HL-60 (cell line): ENCODE data around the gene MDH2.

Experiments used
- DNase-seq, 2 experiments: peaks; one replicate each; pipeline ENCODE4 v3.0.0-alpha.2; 2010 to 2020; ENCODE audit warnings: low read depth in 1 of 2, low spot score in 1 of 2
- H3K27ac ChIP-seq: fragments of 250-450 bp; sonication (Bioruptor Pico); replicated peaks from 2 replicates; pipeline ENCODE4 v1.5.1; 2020; ENCODE audit warnings: mild to moderate bottlenecking, moderate library complexity
- H3K27me3 ChIP-seq: fragments of 250-450 bp; sonication (Bioruptor Pico); 2 replicates; pipeline ENCODE4 v1.5.1; 2021; ENCODE audit warnings: mild to moderate bottlenecking, moderate library complexity; ENCODE audit not compliant: insufficient read depth, poor library complexity, severe bottlenecking
- H3K4me3 ChIP-seq: replicated peaks from 2 replicates; pipeline ENCODE4 v1.5.1; 2011; ENCODE audit warnings: mild to moderate bottlenecking, control low read depth, low read length; ENCODE audit not compliant: insufficient read depth
- CTCF ChIP-seq: IDR thresholded peaks from one replicate; pipeline ENCODE4 v1.5.1; 2011; ENCODE audit warnings: low read length, control low read depth, inconsistent platforms; ENCODE audit not compliant: insufficient read depth
- GABPA ChIP-seq: IDR thresholded peaks from 2 replicates; pipeline ENCODE4 v1.6.1; 2012; ENCODE audit warnings: low read depth
- POLR2AphosphoS5 ChIP-seq: IDR thresholded peaks from 2 replicates; pipeline ENCODE4 v1.6.1; 2012; ENCODE audit warnings: low read depth
- REST ChIP-seq: IDR thresholded peaks from 2 replicates; pipeline ENCODE4 v1.6.1; 2012; ENCODE audit warnings: low read depth; ENCODE audit not compliant: insufficient replicate concordance
- SPI1 ChIP-seq: IDR thresholded peaks from 2 replicates; pipeline ENCODE4 v1.6.1; 2012; ENCODE audit warnings: low read depth, mild to moderate bottlenecking, borderline replicate concordance

Gene MDH2

DNA sequence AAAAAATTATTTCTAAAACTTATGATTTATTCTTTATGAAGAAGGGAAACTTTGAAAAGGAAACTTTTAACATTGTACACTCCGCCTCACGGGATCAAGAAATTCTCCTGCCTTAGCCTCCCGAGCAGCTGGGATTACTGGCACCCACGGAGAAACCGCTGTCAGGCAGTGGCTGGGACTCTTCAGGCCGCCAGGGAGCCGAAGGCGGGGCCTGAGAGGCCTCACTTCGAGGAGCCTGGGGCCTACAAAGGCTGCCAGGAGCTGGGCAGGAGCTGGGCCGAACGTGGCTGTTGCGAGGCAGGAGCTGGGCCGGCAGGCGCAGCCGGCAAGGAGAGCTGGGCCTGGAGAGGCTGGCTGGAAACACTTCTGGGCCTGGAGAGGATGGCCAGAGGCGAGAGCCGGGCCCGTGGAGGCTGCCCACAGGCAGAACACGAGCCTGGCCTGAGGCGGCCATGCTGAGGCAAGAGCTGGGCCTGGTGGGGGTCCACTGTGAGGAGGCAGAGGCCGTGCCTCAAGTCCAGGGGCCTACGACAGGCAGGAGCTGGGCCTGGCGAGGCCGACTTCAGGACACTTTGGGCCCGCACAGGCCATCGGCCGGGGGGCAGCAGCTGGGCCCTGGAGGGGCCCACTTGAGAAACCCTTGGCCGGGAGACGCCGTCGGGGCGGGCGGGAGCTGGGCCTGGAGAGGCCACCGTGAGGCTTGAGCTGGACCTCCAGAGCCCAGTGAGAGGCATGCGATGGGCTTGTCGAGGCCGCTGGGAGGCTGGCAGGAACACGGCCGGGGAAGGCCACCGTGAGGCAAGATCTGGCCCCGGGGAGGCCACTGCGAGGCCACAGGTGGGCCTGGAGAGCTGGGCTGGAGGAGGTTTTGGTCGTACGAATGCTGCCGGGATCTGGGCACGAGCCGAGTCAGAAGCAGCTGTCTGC lies 23.7 kb downstream of the MDH2 start:
- H3K27ac ChIP-seq, result no peak overlapping the region
- H3K27me3 ChIP-seq, result no peaks in the 10 kb centered on the region
- DNase-seq, result no peak
- TF ChIP-seq POLR2AphosphoS5 (no peak), SPI1 (no peak), CTCF (no peak), GABPA (no peak), REST (no peak)
- no peak overlapping the region for H3K4me3 ChIP-seq

GRCh38 chr7:76072243-76073148 lies 24.6 kb downstream of the MDH2 start:
- no peak for DNase-seq
- no peaks in the 10 kb centered on the region for H3K27me3 ChIP-seq
- H3K4me3 ChIP-seq, result no peak overlapping the region
- TF ChIP-seq REST (no peak), POLR2AphosphoS5 (no peak), CTCF (no peak), GABPA (no peak), SPI1 (no peak)
- no peak overlapping the region for H3K27ac ChIP-seq

- no peaks in the 10 kb centered on the region for H3K27me3 ChIP-seq
- no peak for DNase-seq
- TF ChIP-seq GABPA (no peak), POLR2AphosphoS5 (no peak), SPI1 (no peak), CTCF (no peak), REST (no peak)
- no peak overlapping the region for H3K27ac ChIP-seq
- H3K4me3 ChIP-seq, result no peak overlapping the region
These were observed 25.6 kb downstream of the MDH2 start for GRCh38 chr7:76073335-76073990.
